GM12878 (cell line): ENCODE measurements around the gene FAN1. TPM values are rescaled to one million over a fixed set of nuclear protein-coding genes. Genes with fewer than 3 reads are reported as not detected.

Experiments used
- ATAC-seq: fragments of 200-7000 bp; cut with Tn5 transposase; 3 replicates; pipeline ENCODE4 v1.9.1; 2020; ENCODE audit warnings: mild to moderate bottlenecking, moderate library complexity
- BruUV-seq: library from RNA; stranded (reverse); fragments of 400-500 nt; replicated peaks from 2 replicates; lab custom pipeline; 2021; lab: Mats Ljungman, UMichigan
- CTCF ChIA-PET: fragments of 300-600 bp; sonication (Branson Sonifier 250); formaldehyde crosslinking; extraction: SDS; loops from one replicate; lab custom pipeline; 2021; ENCODE audit warnings: inconsistent platforms; lab: Yijun Ruan, JAX
- POLR2A ChIA-PET: fragments of 350-600 bp; formaldehyde crosslinking; extraction: SDS; loops from one replicate; lab custom pipeline; 2021; ENCODE audit warnings: inconsistent platforms; lab: Charles Lee
- RAD21 ChIA-PET: fragments of 300-600 bp; sonication (Branson Sonifier 250); formaldehyde crosslinking; loops from one replicate; lab custom pipeline; 2023; ENCODE audit warnings: antibody characterized with exemption; ENCODE audit not compliant: unreplicated experiment; lab: Charles Lee
- SMC1A ChIA-PET: fragments of 300-600 bp; sonication (Branson Sonifier 250); formaldehyde crosslinking; loops from one replicate; lab custom pipeline; 2023; ENCODE audit not compliant: unreplicated experiment, uncharacterized antibody; lab: Charles Lee
- DNase-seq: peaks from one replicate; pipeline ENCODE4 v3.0.0-alpha.2; 2011; ENCODE audit warnings: low read depth, low spot score
- FAIRE-seq: peaks from 3 replicates; lab custom pipeline; 2011; peaks lifted over from hg19 to GRCh38; lab: Jason Lieb, UNC
- H2AFZ ChIP-seq: 2 replicates; pipeline ENCODE4 v1.6.0; 2011; ENCODE audit warnings: low read depth, low read length, control low read depth; ENCODE audit not compliant: control insufficient read depth
- H3K27ac ChIP-seq: 2 replicates; pipeline ENCODE4 v1.5.1; 2011; ENCODE audit warnings: control low read depth; ENCODE audit not compliant: control insufficient read depth, insufficient read depth
- H3K27me3 ChIP-seq, 2 experiments: replicated peaks in 1 of 2; 2 replicates each; pipeline versions ENCODE4 v1.6.0 to v1.6.1; 2011; ENCODE audit warnings: low read length in 1 of 2; ENCODE audit not compliant: control insufficient read depth in 2 of 2, insufficient read depth in 2 of 2
- H3K36me3 ChIP-seq, 2 experiments: 2 replicates each; pipeline ENCODE4 v1.5.1; 2011; ENCODE audit warnings: low read length in 1 of 2; ENCODE audit not compliant: control insufficient read depth in 2 of 2, insufficient read depth in 2 of 2
- H3K4me1 ChIP-seq: 2 replicates; pipeline ENCODE4 v1.6.1; 2011; ENCODE audit warnings: mild to moderate bottlenecking, low read length, moderate library complexity, mixed read lengths; ENCODE audit not compliant: control insufficient read depth, insufficient read depth
- H3K4me2 ChIP-seq: 2 replicates; pipeline ENCODE4 v1.6.0; 2011; ENCODE audit warnings: control low read depth; ENCODE audit not compliant: control insufficient read depth, insufficient read depth
- H3K4me3 ChIP-seq: fragments of 200-600 bp; sonication (generic); 2 replicates; pipeline ENCODE4 v1.5.1; 2016
- H3K79me2 ChIP-seq: 2 replicates; pipeline ENCODE4 v1.6.0; 2011; ENCODE audit warnings: low read length; ENCODE audit not compliant: control insufficient read depth, insufficient read depth
- H3K9ac ChIP-seq: 2 replicates; pipeline ENCODE4 v1.8.0; 2011; ENCODE audit warnings: low read length, control low read depth, mixed read lengths; ENCODE audit not compliant: control insufficient read depth, insufficient read depth
- H3K9me3 ChIP-seq: replicated peaks from 3 replicates; pipeline ENCODE4 v1.5.1; 2011; ENCODE audit warnings: mild to moderate bottlenecking, low read length; ENCODE audit not compliant: control insufficient read depth, insufficient read depth
- H4K20me1 ChIP-seq: 2 replicates; pipeline ENCODE4 v1.6.0; 2011; ENCODE audit not compliant: control insufficient read depth, insufficient read depth
- ETV6 ChIP-seq, 2 experiments: fragments of 450-650 bp in 1 of 2; IDR thresholded peaks in 1 of 2; conservative IDR thresholded peaks in 1 of 2; 2 replicates each; pipeline ENCODE4 v1.6.1; 2014; ENCODE audit warnings: antibody characterized with exemption in 1 of 2, borderline replicate concordance in 1 of 2, low read depth in 1 of 2, mild to moderate bottlenecking in 1 of 2, moderate library complexity in 1 of 2
- IKZF1 ChIP-seq: fragments of 450-650 bp; conservative IDR thresholded peaks from 2 replicates; pipeline ENCODE4 v1.6.1; 2017; ENCODE audit warnings: antibody characterized with exemption, mild to moderate bottlenecking
- WGBS: methylation state at CpG from one replicate; pipeline ENCODE4 v1.1.6; 2016; ENCODE audit warnings: low lambda C conversion rate; ENCODE audit not compliant: insufficient replicate concordance, insufficient coverage; ENCODE audit errors: missing lambda C conversion rate; 5-methylcytosine and 5-hydroxymethylcytosine counted together
- in situ Hi-C: fragments of 300-500 bp; cut with MboI; formaldehyde crosslinking; loops from 9 replicates; pipeline ENCODE4 v1.14.3; 2018; ENCODE audit warnings: mixed read lengths
- intact Hi-C: fragments of 100-400 bp; cut with micrococcal nuclease; formaldehyde crosslinking; loops from one replicate; pipeline ENCODE4 v1.14.2; 2022; ENCODE audit not compliant: unreplicated experiment
- polyA plus RNA-seq, 11 experiments: library from polyadenylated mRNA; depleted of rRNA in 4 of 11; unstranded in 6 of 11; stranded (reverse) in 5 of 11; fragments of >200 nt; fragmentation: Nextera tagmentation in 4 of 11; fragmentation: Illumina TruSeq in 1 of 11; extraction: Ambion mirVana in 4 of 11; extraction: Trizol in 1 of 11; gene quantifications; 1 replicate in 1 of 11; 2 replicates in 10 of 11; pipeline versions ENCODE4 v1.2.1 to v1.2.3, GENCODE V29; 2011 to 2016; ENCODE audit warnings: inconsistent platforms in 2 of 11, missing spikeins in 2 of 11, low read depth in 1 of 11
- total RNA-seq, 4 experiments: library from RNA; depleted of rRNA in 3 of 4; stranded (reverse); fragments of >200 nt in 3 of 4; fragmentation: Illumina TruSeq in 1 of 4; extraction: Trizol in 1 of 4; gene quantifications; 2 replicates each; pipeline versions ENCODE4 v1.2.1 to v1.2.3, GENCODE V29; 2013 to 2021
- TF ChIP-seq, protein P1 (sequence below): fragments of 450-650 bp; IDR thresholded peaks from 2 replicates; pipeline ENCODE4 v1.6.1; 2016; ENCODE audit warnings: mild to moderate bottlenecking, moderate library complexity, borderline replicate concordance

Gene FAN1
- total and polyA plus RNA-seq, 10 of the 15 experiments (the other 5 are each of a cell fraction or from before 2014, with no cell fraction given), result 0.55 to 18.6 (median 12.6) TPM

GRCh38 chr15:30877070-30877469, 26.6 kb upstream of the FAN1 start (continued):
- TF ChIP-seq, protein P1, sequence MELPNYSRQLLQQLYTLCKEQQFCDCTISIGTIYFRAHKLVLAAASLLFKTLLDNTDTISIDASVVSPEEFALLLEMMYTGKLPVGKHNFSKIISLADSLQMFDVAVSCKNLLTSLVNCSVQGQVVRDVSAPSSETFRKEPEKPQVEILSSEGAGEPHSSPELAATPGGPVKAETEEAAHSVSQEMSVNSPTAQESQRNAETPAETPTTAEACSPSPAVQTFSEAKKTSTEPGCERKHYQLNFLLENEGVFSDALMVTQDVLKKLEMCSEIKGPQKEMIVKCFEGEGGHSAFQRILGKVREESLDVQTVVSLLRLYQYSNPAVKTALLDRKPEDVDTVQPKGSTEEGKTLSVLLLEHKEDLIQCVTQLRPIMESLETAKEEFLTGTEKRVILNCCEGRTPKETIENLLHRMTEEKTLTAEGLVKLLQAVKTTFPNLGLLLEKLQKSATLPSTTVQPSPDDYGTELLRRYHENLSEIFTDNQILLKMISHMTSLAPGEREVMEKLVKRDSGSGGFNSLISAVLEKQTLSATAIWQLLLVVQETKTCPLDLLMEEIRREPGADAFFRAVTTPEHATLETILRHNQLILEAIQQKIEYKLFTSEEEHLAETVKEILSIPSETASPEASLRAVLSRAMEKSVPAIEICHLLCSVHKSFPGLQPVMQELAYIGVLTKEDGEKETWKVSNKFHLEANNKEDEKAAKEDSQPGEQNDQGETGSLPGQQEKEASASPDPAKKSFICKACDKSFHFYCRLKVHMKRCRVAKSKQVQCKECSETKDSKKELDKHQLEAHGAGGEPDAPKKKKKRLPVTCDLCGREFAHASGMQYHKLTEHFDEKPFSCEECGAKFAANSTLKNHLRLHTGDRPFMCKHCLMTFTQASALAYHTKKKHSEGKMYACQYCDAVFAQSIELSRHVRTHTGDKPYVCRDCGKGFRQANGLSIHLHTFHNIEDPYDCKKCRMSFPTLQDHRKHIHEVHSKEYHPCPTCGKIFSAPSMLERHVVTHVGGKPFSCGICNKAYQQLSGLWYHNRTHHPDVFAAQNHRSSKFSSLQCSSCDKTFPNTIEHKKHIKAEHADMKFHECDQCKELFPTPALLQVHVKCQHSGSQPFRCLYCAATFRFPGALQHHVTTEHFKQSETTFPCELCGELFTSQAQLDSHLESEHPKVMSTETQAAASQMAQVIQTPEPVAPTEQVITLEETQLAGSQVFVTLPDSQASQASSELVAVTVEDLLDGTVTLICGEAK, result no peak

- ChIA-PET SMC1A (interaction anchor here (1.2 kb wide), 1 partner anchor 251 kb away, joined by 4 read pairs; no protein-coding TSS in a partner anchor), POLR2A (no interaction called here), CTCF (interaction anchor here (2.0 kb wide), 1 partner anchor 250 kb away, joined by 12 read pairs; no protein-coding TSS in a partner anchor), RAD21 (no interaction called here)
- intact Hi-C loops (no loop called here), in situ Hi-C loops (no loop called here)
- H3K27ac ChIP-seq, result no peak overlapping the region
- ATAC-seq, result no peak
- no peak overlapping the region for H3K9ac ChIP-seq
- H3K36me3 ChIP-seq, result no peaks in the 10 kb centered on the region
- H2AFZ ChIP-seq, result no peak overlapping the region
- no peak overlapping the region for H3K4me2 ChIP-seq
- WGBS, result 93% methylated on average over 1 of the region's 1 CpG
- no peaks in the 10 kb centered on the region for H3K4me1 ChIP-seq
- no peaks in the 10 kb centered on the region for H3K27me3 ChIP-seq
- no peaks in the 10 kb centered on the region for H3K9me3 ChIP-seq
- DNase-seq, result no peak
- no peak overlapping the region for H3K4me3 ChIP-seq
- H4K20me1 ChIP-seq, result no peaks in the 10 kb centered on the region
- no peak for FAIRE-seq
- H3K79me2 ChIP-seq, result no peaks in the 10 kb centered on the region
- no peak for TF ChIP-seq ETV6 (conservative IDR thresholded peaks at IDR 0.05 in 1 of 2, IDR thresholded peaks at IDR 0.05 in 1 of 2; ENCODE audit: borderline replicate concordance in 1 of 2, low read depth in 1 of 2)
- no peak for TF ChIP-seq IKZF1
- TF ChIP-seq, all 136 proteins: peak for 0
- no TSS peak for BruUV-seq
Observed at GRCh38 chr15:30878515-30878914, 25.2 kb upstream of the FAN1 start.
